Astrocyte (in vitro differentiated cells and primary cell): Measurements from ENCODE around the gene FEM1A.

ENCODE experiments used
- EZH2 ChIP-seq: IDR thresholded peaks from 2 replicates; pipeline ENCODE4 v1.6.1; 2012; ENCODE audit warnings: mild to moderate bottlenecking, low read length, inconsistent platforms; ENCODE audit not compliant: insufficient read depth
- TF ChIP-seq, protein P1 (sequence below): IDR thresholded peaks from 2 replicates; pipeline ENCODE4 v1.5.1; 2011; ENCODE audit warnings: low read depth, mild to moderate bottlenecking, inconsistent platforms, low read length, moderate library complexity; ENCODE audit not compliant: insufficient read depth

DNA sequence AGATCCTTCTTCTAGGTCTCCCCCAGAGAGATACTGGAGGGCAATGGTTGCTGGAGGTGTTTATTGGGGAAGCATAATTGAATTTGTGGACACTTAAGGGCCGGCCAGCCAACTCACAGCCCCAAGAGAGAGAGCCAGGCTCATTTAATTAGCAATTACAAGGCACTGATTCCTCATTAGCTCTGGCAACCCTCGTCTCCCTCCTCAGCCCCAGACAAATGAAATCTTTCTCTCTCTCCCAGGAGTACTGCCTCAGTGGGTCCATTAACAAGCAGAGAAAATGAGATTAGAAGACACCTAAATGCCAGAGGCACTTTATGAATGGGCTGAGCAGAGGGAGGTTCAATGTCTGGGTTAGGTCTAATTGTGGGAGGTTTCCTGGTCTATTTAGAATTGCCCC is 19.0 kb upstream of the FEM1A start:
- TF ChIP-seq, protein P1, sequence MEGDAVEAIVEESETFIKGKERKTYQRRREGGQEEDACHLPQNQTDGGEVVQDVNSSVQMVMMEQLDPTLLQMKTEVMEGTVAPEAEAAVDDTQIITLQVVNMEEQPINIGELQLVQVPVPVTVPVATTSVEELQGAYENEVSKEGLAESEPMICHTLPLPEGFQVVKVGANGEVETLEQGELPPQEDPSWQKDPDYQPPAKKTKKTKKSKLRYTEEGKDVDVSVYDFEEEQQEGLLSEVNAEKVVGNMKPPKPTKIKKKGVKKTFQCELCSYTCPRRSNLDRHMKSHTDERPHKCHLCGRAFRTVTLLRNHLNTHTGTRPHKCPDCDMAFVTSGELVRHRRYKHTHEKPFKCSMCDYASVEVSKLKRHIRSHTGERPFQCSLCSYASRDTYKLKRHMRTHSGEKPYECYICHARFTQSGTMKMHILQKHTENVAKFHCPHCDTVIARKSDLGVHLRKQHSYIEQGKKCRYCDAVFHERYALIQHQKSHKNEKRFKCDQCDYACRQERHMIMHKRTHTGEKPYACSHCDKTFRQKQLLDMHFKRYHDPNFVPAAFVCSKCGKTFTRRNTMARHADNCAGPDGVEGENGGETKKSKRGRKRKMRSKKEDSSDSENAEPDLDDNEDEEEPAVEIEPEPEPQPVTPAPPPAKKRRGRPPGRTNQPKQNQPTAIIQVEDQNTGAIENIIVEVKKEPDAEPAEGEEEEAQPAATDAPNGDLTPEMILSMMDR = no peak
- TF ChIP-seq EZH2 = no peak
